H1 (cell line): ENCODE measurements around the gene ORC3. TPM values are rescaled to one million over a fixed set of nuclear protein-coding genes. Genes with fewer than 3 reads are reported as not detected.

Source experiments
- CTCF ChIA-PET: fragments of 300-600 bp; sonication (Branson Sonifier 250); formaldehyde crosslinking; loops from one replicate; lab custom pipeline; 2021; ENCODE audit not compliant: partially characterized antibody; lab: Charles Lee
- POLR2A ChIA-PET: fragments of 300-600 bp; sonication (Branson Sonifier 250); formaldehyde crosslinking; loops from one replicate; lab custom pipeline; 2021; ENCODE audit warnings: inconsistent platforms; ENCODE audit not compliant: partially characterized antibody; lab: Charles Lee
- DNase-seq, 2 experiments: peaks; one replicate each; pipeline versions ENCODE4 v3.0.0 to v3.0.0-alpha.2; 2010 to 2022; ENCODE audit warnings: low spot score in 2 of 2, low read depth in 1 of 2, mixed read lengths in 1 of 2
- FAIRE-seq: peaks from 2 replicates; lab custom pipeline; 2011; peaks lifted over from hg19 to GRCh38; lab: Jason Lieb, UNC
- H2AFZ ChIP-seq: 2 replicates; pipeline ENCODE4 v1.8.1; 2012; ENCODE audit warnings: low read length, inconsistent platforms
- H2AK5ac ChIP-seq: 2 replicates; pipeline ENCODE4 v1.6.1; 2013; ENCODE audit warnings: low read depth, low read length
- H2BK120ac ChIP-seq: replicated peaks from 2 replicates; pipeline ENCODE3; 2013; ENCODE audit warnings: low read depth, low read length, inconsistent platforms
- H2BK12ac ChIP-seq: 2 replicates; pipeline ENCODE4 v1.6.1; 2013; ENCODE audit warnings: low read depth, low read length
- H2BK15ac ChIP-seq: 2 replicates; pipeline ENCODE4 v1.6.1; 2013; ENCODE audit warnings: low read length
- H2BK20ac ChIP-seq: 2 replicates; pipeline ENCODE4 v1.6.1; 2013; ENCODE audit warnings: low read length
- H2BK5ac ChIP-seq: 2 replicates; pipeline ENCODE4 v1.6.1; 2013; ENCODE audit warnings: low read depth, low read length
- H3K14ac ChIP-seq: 2 replicates; pipeline ENCODE4 v1.6.1; 2013; ENCODE audit warnings: inconsistent platforms; ENCODE audit not compliant: insufficient read length
- H3K18ac ChIP-seq: 2 replicates; pipeline ENCODE4 v1.6.1; 2013; ENCODE audit warnings: low read length; ENCODE audit errors: extremely low read depth
- H3K23ac ChIP-seq: 2 replicates; pipeline ENCODE4 v1.6.1; 2013; ENCODE audit warnings: inconsistent platforms; ENCODE audit not compliant: insufficient read length
- H3K23me2 ChIP-seq: 2 replicates; pipeline ENCODE4 v1.6.1; 2013; ENCODE audit warnings: low read depth, low read length
- H3K27ac ChIP-seq: 2 replicates; pipeline ENCODE4 v1.6.1; 2011; ENCODE audit warnings: low read depth, low read length, inconsistent platforms
- H3K27me3 ChIP-seq, 4 experiments: replicated peaks in 1 of 4; 1 replicate in 1 of 4; 2 replicates in 3 of 4; pipeline versions ENCODE4 v1.6.1 to v1.8.1; 2011 to 2013; ENCODE audit warnings: low read length in 3 of 4, mild to moderate bottlenecking in 3 of 4, inconsistent platforms in 2 of 4, mixed read lengths in 2 of 4, moderate library complexity in 1 of 4; ENCODE audit not compliant: control insufficient read depth in 3 of 4, insufficient read depth in 3 of 4; ENCODE audit errors: extremely low read depth in 1 of 4
- H3K36me3 ChIP-seq, 4 experiments: 2 replicates each; pipeline versions ENCODE4 v1.6.1 to v1.8.1; 2011 to 2013; ENCODE audit warnings: mild to moderate bottlenecking in 4 of 4, low read length in 3 of 4, moderate library complexity in 2 of 4, control low read depth in 1 of 4, inconsistent platforms in 1 of 4; ENCODE audit not compliant: insufficient read depth in 4 of 4, control insufficient read depth in 2 of 4
- H3K4ac ChIP-seq: replicated peaks from 2 replicates; pipeline ENCODE3; 2013; ENCODE audit warnings: low read length, low read depth, mixed read lengths, inconsistent platforms; ENCODE audit not compliant: insufficient read length
- H3K4me1 ChIP-seq, 4 experiments: replicated peaks in 1 of 4; 1 replicate in 1 of 4; 2 replicates in 3 of 4; pipeline versions ENCODE4 v1.6.1 to v1.8.1; 2011 to 2013; ENCODE audit warnings: low read length in 3 of 4, inconsistent platforms in 2 of 4, mixed read lengths in 1 of 4; ENCODE audit not compliant: insufficient read depth in 4 of 4, control insufficient read depth in 3 of 4
- H3K4me2 ChIP-seq, 2 experiments: 2 replicates each; pipeline versions ENCODE4 v1.6.1 to v1.8.1; 2011 to 2013; ENCODE audit warnings: low read depth in 2 of 2, low read length in 2 of 2, control low read depth in 1 of 2, inconsistent platforms in 1 of 2, mild to moderate bottlenecking in 1 of 2; ENCODE audit not compliant: insufficient read depth in 1 of 2
- H3K4me3 ChIP-seq, 4 experiments: fragments of 200-600, 300-600 bp in 1 of 4; sonication (generic), shearing (Covaris generic), sonication (Bioruptor Twin) in 1 of 4; 2 replicates each; pipeline versions ENCODE4 v1.5.1 to v1.8.1; 2011 to 2016; ENCODE audit warnings: low read length in 4 of 4, low read depth in 3 of 4, control low read depth in 2 of 4, inconsistent platforms in 2 of 4, mild to moderate bottlenecking in 2 of 4, mixed read lengths in 1 of 4, moderate library complexity in 1 of 4; ENCODE audit not compliant: insufficient read depth in 2 of 4; ENCODE audit errors: extremely low read depth in 1 of 4
- H3K56ac ChIP-seq: replicated peaks from 2 replicates; pipeline ENCODE3; 2013; ENCODE audit warnings: low read depth, mild to moderate bottlenecking, mixed read lengths, low read length, inconsistent platforms; ENCODE audit not compliant: insufficient read length
- H3K79me1 ChIP-seq: 2 replicates; pipeline ENCODE4 v1.6.1; 2013; ENCODE audit warnings: low read depth, low read length, control low read depth
- H3K79me2 ChIP-seq, 2 experiments: 2 replicates each; pipeline versions ENCODE4 v1.6.1 to v1.8.1; 2012 to 2013; ENCODE audit warnings: low read length in 2 of 2, mild to moderate bottlenecking in 2 of 2, inconsistent platforms in 1 of 2; ENCODE audit not compliant: insufficient read depth in 2 of 2, control insufficient read depth in 1 of 2
- H3K9ac ChIP-seq, 4 experiments: replicated peaks in 1 of 4; 1 replicate in 1 of 4; 2 replicates in 3 of 4; pipeline versions ENCODE4 v1.6.1 to v1.8.1; 2011 to 2013; ENCODE audit warnings: low read depth in 3 of 4, low read length in 3 of 4, control low read depth in 2 of 4, mild to moderate bottlenecking in 2 of 4, moderate library complexity in 2 of 4, inconsistent platforms in 1 of 4; ENCODE audit errors: extremely low read depth in 1 of 4
- H3K9me3 ChIP-seq, 2 experiments: 2 replicates each; pipeline versions ENCODE4 v1.6.1 to v1.8.1; 2012 to 2013; ENCODE audit warnings: mild to moderate bottlenecking in 2 of 2, moderate library complexity in 2 of 2, control low read depth in 1 of 2, inconsistent platforms in 1 of 2, low read depth in 1 of 2, low read length in 1 of 2, mixed read lengths in 1 of 2; ENCODE audit not compliant: insufficient read depth in 2 of 2
- H4K20me1 ChIP-seq, 2 experiments: replicated peaks in 1 of 2; 2 replicates each; pipeline versions ENCODE3 to v1.8.1; 2011 to 2013; ENCODE audit warnings: inconsistent platforms in 2 of 2, low read length in 2 of 2, mild to moderate bottlenecking in 1 of 2; ENCODE audit not compliant: insufficient read depth in 2 of 2, control insufficient read depth in 1 of 2
- H4K5ac ChIP-seq: 2 replicates; pipeline ENCODE4 v1.6.1; 2013; ENCODE audit warnings: low read length, low read depth, mixed read lengths, inconsistent platforms; ENCODE audit not compliant: insufficient read length
- H4K8ac ChIP-seq: 2 replicates; pipeline ENCODE4 v1.8.0; 2013; ENCODE audit warnings: mild to moderate bottlenecking, moderate library complexity, low read length, inconsistent platforms; ENCODE audit not compliant: insufficient read depth; ENCODE audit errors: extremely low read depth
- H4K91ac ChIP-seq: replicated peaks from 2 replicates; pipeline ENCODE3; 2013; ENCODE audit warnings: low read length, mixed read lengths, inconsistent platforms; ENCODE audit not compliant: insufficient read length
- ASH2L ChIP-seq: fragments of 200-600, 300-600 bp; sonication (generic); IDR thresholded peaks from one replicate; pipeline ENCODE4 v1.7.1; 2017; ENCODE audit warnings: low read length
- ATF3 ChIP-seq: IDR thresholded peaks from 2 replicates; pipeline ENCODE4 v1.6.1; 2011; ENCODE audit warnings: low read depth, mild to moderate bottlenecking, low read length; ENCODE audit not compliant: insufficient read depth
- BCL11A ChIP-seq, 2 experiments: IDR thresholded peaks; one replicate each; pipeline ENCODE4 v1.6.1; 2011; ENCODE audit warnings: low read depth in 2 of 2, low read length in 2 of 2, mild to moderate bottlenecking in 2 of 2
- CEBPB ChIP-seq: IDR thresholded peaks from 2 replicates; pipeline ENCODE4 v1.6.1; 2012; ENCODE audit warnings: low read depth, low read length
- CHD2 ChIP-seq: IDR thresholded peaks from 2 replicates; pipeline ENCODE4 v1.6.1; 2012; ENCODE audit warnings: low read length, improper control_type of control experiment
- EGR1 ChIP-seq: IDR thresholded peaks from 2 replicates; pipeline ENCODE4 v1.6.1; 2011; ENCODE audit warnings: low read depth, low read length, borderline replicate concordance
- HDAC6 ChIP-seq: IDR thresholded peaks from one replicate; pipeline ENCODE4 v1.7.1; 2012; ENCODE audit warnings: low read depth, mild to moderate bottlenecking, inconsistent platforms, low read length, moderate library complexity
- JUND ChIP-seq: IDR thresholded peaks from 2 replicates; pipeline ENCODE4 v1.6.1; 2011; ENCODE audit warnings: mild to moderate bottlenecking, improper control_type of control experiment, low read length
- KDM1A ChIP-seq: fragments of 200-600, 300-600 bp; sonication (generic); IDR thresholded peaks from 2 replicates; pipeline ENCODE4 v1.7.1; 2016; ENCODE audit warnings: mild to moderate bottlenecking, low read length, borderline replicate concordance
- MAFK ChIP-seq: IDR thresholded peaks from 2 replicates; pipeline ENCODE4 v1.6.1; 2012; ENCODE audit warnings: low read depth, mild to moderate bottlenecking, improper control_type of control experiment, low read length
- NANOG ChIP-seq: IDR thresholded peaks from 2 replicates; pipeline ENCODE4 v1.6.1; 2011; ENCODE audit warnings: low read length, low read depth, mild to moderate bottlenecking, inconsistent platforms; ENCODE audit not compliant: insufficient read depth, poor library complexity, severe bottlenecking
- PHF8 ChIP-seq: fragments of 200-600 bp; sonication (generic); conservative IDR thresholded peaks from 2 replicates; pipeline ENCODE4 v1.7.1; 2012; ENCODE audit warnings: low read depth, mild to moderate bottlenecking, inconsistent platforms, low read length, moderate library complexity
- POU5F1 ChIP-seq: IDR thresholded peaks from 2 replicates; pipeline ENCODE4 v1.6.1; 2011; ENCODE audit warnings: low read depth, mild to moderate bottlenecking, low read length, moderate library complexity
- TEAD4 ChIP-seq: IDR thresholded peaks from 2 replicates; pipeline ENCODE4 v1.6.1; 2012; ENCODE audit warnings: low read depth, low read length, inconsistent platforms, mixed read lengths
- WGBS, 2 experiments: shearing (Covaris generic) in 1 of 2; methylation state at CpG; one replicate each; pipeline versions ENCODE4 v1.1.6 to v1.1.7; 2013 to 2015; ENCODE audit warnings: low lambda C conversion rate in 2 of 2, mixed read lengths in 2 of 2, inconsistent platforms in 1 of 2, low coverage in 1 of 2, missing lambda C conversion rate in 1 of 2; ENCODE audit not compliant: insufficient replicate concordance in 2 of 2, insufficient coverage in 1 of 2, insufficient read length in 1 of 2; ENCODE audit errors: extremely low coverage in 1 of 2, missing lambda C conversion rate in 1 of 2; 5-methylcytosine and 5-hydroxymethylcytosine counted together
- polyA plus RNA-seq, 7 experiments: library from polyadenylated mRNA; depleted of rRNA in 3 of 7; stranded (reverse) in 5 of 7; unstranded in 2 of 7; fragments of >200 nt in 5 of 7; fragments of 200-250 nt in 2 of 7; gene quantifications; 1 replicate in 5 of 7; 2 replicates in 1 of 7; 4 replicates in 1 of 7; pipeline versions ENCODE4 v1.2.1 to v1.2.3, GENCODE V29; 2011 to 2013; ENCODE audit warnings: missing spikeins in 2 of 7, mixed read lengths in 2 of 7
- total RNA-seq: library from RNA; stranded (reverse); fragmentation: NEBNext Ultra II Directional; extraction: Animal tissue kit (Norgen Biotek cat#: 25700); gene quantifications from 2 replicates; pipeline ENCODE4 v1.2.1, GENCODE V29; 2021

The ORC3 gene
- total and polyA plus RNA-seq, 2 of the 8 experiments (the other 6 are each of a cell fraction or from before 2014, with no cell fraction given) = 35.9 to 60.9 TPM

GRCh38 chr6:87574237-87574804 lies 15.6 kb upstream of the ORC3 start:
- Histone ChIP-seq H3K4me2 (no peak overlapping the region), H4K8ac (no peak overlapping the region), H3K56ac (no peak overlapping the region), H3K23me2 (no peaks in the 10 kb centered on the region), H4K5ac (no peak overlapping the region), H3K23ac (no peak overlapping the region), H2BK15ac (no peak overlapping the region), H2BK20ac (no peak overlapping the region), H3K4me3 (no peak overlapping the region), H2BK120ac (no peak overlapping the region), H3K4me1 (peaks cover 0 to 6% (median 5%) of the 10 kb centered on the region in 4 experiments; a peak in 3 of 7 replicates), H3K27ac (no peak overlapping the region), H2AK5ac (no peak overlapping the region), H3K18ac (no peak overlapping the region), H3K4ac (no peak overlapping the region), H3K14ac (no peak overlapping the region), H3K9ac (no peak overlapping the region), H4K20me1 (peaks cover 0 to 6% of the 10 kb centered on the region in 2 experiments), H2AFZ (no peak overlapping the region), H3K79me1 (peaks cover 3% of the 10 kb centered on the region), H2BK12ac (no peak overlapping the region), H3K36me3 (peaks cover 0 to 15% (median 0%) of the 10 kb centered on the region in 4 experiments; a peak in 1 of 8 replicates), H3K9me3 (no peaks in the 10 kb centered on the region), H2BK5ac (no peak overlapping the region), H4K91ac (no peak overlapping the region), H3K27me3 (no peaks in the 10 kb centered on the region), H3K79me2 (peaks cover 3 to 92% of the 10 kb centered on the region in 2 experiments; a peak in 3 of 4 replicates)
- WGBS, 2 experiments = 90% methylated on average over 2 of the region's 2 CpGs; no CpG with 5 or more reads in 1 of the 2 experiments
- CTCF ChIA-PET = interaction anchor here (0.6 kb wide), 2 partner anchors 17 to 54 kb away, joined by 3 to 4 read pairs; no protein-coding TSS in a partner anchor
- POLR2A ChIA-PET = interaction anchor here (0.6 to 1.5 kb wide), 4 partner anchors 17 to 184 kb away, joined by 3 to 5 read pairs (median 4); no protein-coding TSS in a partner anchor
- no peak for FAIRE-seq
- DNase-seq = no peak
- TF ChIP-seq HDAC6 = no peak
- no peak for TF ChIP-seq BCL11A (IDR thresholded peaks at IDR 0.05; ENCODE audit: low read depth in 2 of 2, low read length in 2 of 2)
- no peak for TF ChIP-seq JUND
- TF ChIP-seq TEAD4 = no peak
- no peak for TF ChIP-seq MAFK
- TF ChIP-seq ATF3 = no peak
- no peak for TF ChIP-seq KDM1A
- TF ChIP-seq NANOG = no peak
- no peak for TF ChIP-seq ASH2L
- no peak for TF ChIP-seq CEBPB
- TF ChIP-seq EGR1 = no peak
- TF ChIP-seq PHF8 = no peak
- no peak for TF ChIP-seq CHD2
- no peak for TF ChIP-seq POU5F1
